HCT116 (cell line): ENCODE data around the gene PAPOLG.

Experiments
- ATF3 ChIP-seq: IDR thresholded peaks from 2 replicates; pipeline ENCODE4 v1.6.1; 2012
- CTCF ChIP-seq, 3 experiments: fragments of 200-600 bp in 1 of 3; sonication (generic) in 1 of 3; IDR thresholded peaks in 2 of 3; conservative IDR thresholded peaks in 1 of 3; 2 replicates each; pipeline ENCODE4 v1.5.1; 2012 to 2017; ENCODE audit warnings: low read depth in 2 of 3, low read length in 2 of 3, antibody characterized with exemption in 1 of 3, borderline replicate concordance in 1 of 3, control low read depth in 1 of 3, mild to moderate bottlenecking in 1 of 3, mixed read lengths in 1 of 3, mixed run types in 1 of 3, moderate library complexity in 1 of 3; ENCODE audit not compliant: insufficient read depth in 1 of 3
- EZH2 ChIP-seq: fragments of 200-600 bp; sonication (generic); IDR thresholded peaks from 2 replicates; pipeline ENCODE4 v1.6.1; 2017; ENCODE audit warnings: antibody characterized with exemption, mixed run types
- EZH2phosphoT487 ChIP-seq: fragments of 200-600 bp; IDR thresholded peaks from 2 replicates; pipeline ENCODE4 v1.6.1; 2018; ENCODE audit warnings: antibody characterized with exemption, borderline replicate concordance
- FOSL1 ChIP-seq: IDR thresholded peaks from 2 replicates; pipeline ENCODE4 v1.6.1; 2012; ENCODE audit warnings: low read depth
- JUND ChIP-seq: IDR thresholded peaks from 2 replicates; pipeline ENCODE4 v1.6.1; 2012
- MAX ChIP-seq: IDR thresholded peaks from 2 replicates; pipeline ENCODE4 v1.6.1; 2012
- POLR2A ChIP-seq: IDR thresholded peaks from 2 replicates; pipeline ENCODE4 v1.7.0; 2011; ENCODE audit warnings: borderline replicate concordance; ENCODE audit not compliant: insufficient read depth, insufficient read length; ENCODE audit errors: extremely low read depth
- POLR2AphosphoS5 ChIP-seq: IDR thresholded peaks from 2 replicates; pipeline ENCODE4 v1.6.1; 2011; ENCODE audit warnings: mild to moderate bottlenecking, low read depth, low read length, moderate library complexity
- SIN3A ChIP-seq: IDR thresholded peaks from 2 replicates; pipeline ENCODE4 v1.6.1; 2012; ENCODE audit warnings: low read depth
- SRF ChIP-seq: IDR thresholded peaks from 2 replicates; pipeline ENCODE4 v1.6.1; 2012; ENCODE audit warnings: low read depth
- ZBTB33 ChIP-seq: IDR thresholded peaks from 2 replicates; pipeline ENCODE4 v1.6.1; 2011; ENCODE audit warnings: mild to moderate bottlenecking, low read length, moderate library complexity; ENCODE audit not compliant: insufficient replicate concordance; ENCODE audit errors: extremely low read depth
- ZFX ChIP-seq: fragments of 450-650 bp; IDR thresholded peaks from 2 replicates; pipeline ENCODE4 v1.6.1; 2017
- ZNF274 ChIP-seq: fragments of 200-500 bp; sonication (Bioruptor generic); IDR thresholded peaks from 2 replicates; pipeline ENCODE4 v1.6.1; 2014; ENCODE audit warnings: mild to moderate bottlenecking, low read depth, low read length, inconsistent platforms

GRCh38 chr2:60708630-60709320, 47.3 kb upstream of the PAPOLG start:
- no peak for TF ChIP-seq POLR2AphosphoS5
- no peak for TF ChIP-seq EZH2
- TF ChIP-seq POLR2A = no peak
- no peak for TF ChIP-seq MAX
- TF ChIP-seq CTCF (IDR thresholded peaks at IDR 0.05 in 2 of 3, conservative IDR thresholded peaks at IDR 0.05 in 1 of 3; ENCODE audit: borderline replicate concordance in 1 of 3, insufficient read depth in 1 of 3, low read depth in 2 of 3, low read length in 2 of 3) = no peak
- TF ChIP-seq ZNF274 = no peak
- no peak for TF ChIP-seq ATF3
- TF ChIP-seq JUND = no peak
- TF ChIP-seq SRF = no peak
- no peak for TF ChIP-seq FOSL1
- no peak for TF ChIP-seq SIN3A
- TF ChIP-seq EZH2phosphoT487 = no peak
- no peak for TF ChIP-seq ZBTB33
- TF ChIP-seq ZFX = no peak
